ENCODE measurements around the gene ETNPPL.

GRCh38 chr4:108811486-108811885, 48.6 kb upstream of the ETNPPL start:
- TF ChIP-seq, protein P1, sequence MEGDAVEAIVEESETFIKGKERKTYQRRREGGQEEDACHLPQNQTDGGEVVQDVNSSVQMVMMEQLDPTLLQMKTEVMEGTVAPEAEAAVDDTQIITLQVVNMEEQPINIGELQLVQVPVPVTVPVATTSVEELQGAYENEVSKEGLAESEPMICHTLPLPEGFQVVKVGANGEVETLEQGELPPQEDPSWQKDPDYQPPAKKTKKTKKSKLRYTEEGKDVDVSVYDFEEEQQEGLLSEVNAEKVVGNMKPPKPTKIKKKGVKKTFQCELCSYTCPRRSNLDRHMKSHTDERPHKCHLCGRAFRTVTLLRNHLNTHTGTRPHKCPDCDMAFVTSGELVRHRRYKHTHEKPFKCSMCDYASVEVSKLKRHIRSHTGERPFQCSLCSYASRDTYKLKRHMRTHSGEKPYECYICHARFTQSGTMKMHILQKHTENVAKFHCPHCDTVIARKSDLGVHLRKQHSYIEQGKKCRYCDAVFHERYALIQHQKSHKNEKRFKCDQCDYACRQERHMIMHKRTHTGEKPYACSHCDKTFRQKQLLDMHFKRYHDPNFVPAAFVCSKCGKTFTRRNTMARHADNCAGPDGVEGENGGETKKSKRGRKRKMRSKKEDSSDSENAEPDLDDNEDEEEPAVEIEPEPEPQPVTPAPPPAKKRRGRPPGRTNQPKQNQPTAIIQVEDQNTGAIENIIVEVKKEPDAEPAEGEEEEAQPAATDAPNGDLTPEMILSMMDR (IDR thresholded peaks at IDR 0.05; ENCODE audit: extremely low read depth in 1 of 2, insufficient read depth in 1 of 2, low read depth in 1 of 2, low read length in 2 of 2), result no peak
- TF ChIP-seq POLR2A (IDR thresholded peaks at IDR 0.05; ENCODE audit: low read depth, low read length), result no peak

All from endothelial cell of umbilical vein (primary cell).